SK-N-MC (cell line): ENCODE results near the gene RAB37.

Source experiments
- EZH2 ChIP-seq: fragments of 200-600 bp; sonication (generic); IDR thresholded peaks from one replicate; pipeline ENCODE4 v1.6.1; 2017; ENCODE audit warnings: antibody characterized with exemption
- FOXP2 ChIP-seq: optimal IDR thresholded peaks from 2 replicates; pipeline ENCODE3; 2011; ENCODE audit warnings: mild to moderate bottlenecking, moderate library complexity; ENCODE audit not compliant: insufficient read depth; ENCODE audit errors: extremely low read length, control extremely low read depth
- POLR2AphosphoS5 ChIP-seq: IDR thresholded peaks from 2 replicates; pipeline ENCODE4 v1.6.1; 2012; ENCODE audit warnings: mild to moderate bottlenecking, low read depth, low read length, borderline replicate concordance

DNA sequence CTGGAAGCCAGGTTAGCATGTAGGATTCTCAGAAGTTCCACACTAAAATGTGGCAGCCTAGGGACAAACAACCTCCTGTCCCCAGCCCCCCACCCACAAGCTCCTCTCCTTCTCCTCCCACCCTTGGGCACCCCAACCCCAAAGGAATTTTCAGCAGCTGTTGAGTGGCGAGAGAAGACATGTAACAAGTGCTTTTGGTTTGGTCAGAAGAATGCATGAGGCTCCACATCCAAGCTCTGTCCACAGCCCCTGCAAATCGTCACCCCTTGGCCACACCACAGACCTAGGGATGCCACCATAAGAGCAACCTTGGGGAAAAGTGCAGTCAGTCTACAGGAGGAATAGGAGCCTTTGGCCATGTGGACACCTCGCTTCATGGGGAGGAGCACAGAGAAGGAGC lies 11.9 kb upstream of the RAB37 start:
- TF ChIP-seq EZH2 = no peak
- TF ChIP-seq POLR2AphosphoS5 = no peak
- no peak for TF ChIP-seq FOXP2
